GM18870 (cell line): ENCODE measurements around the gene ETHE1.

Experiments
- ATAC-seq: cut with Tn5 transposase; IDR thresholded peaks from one replicate; pipeline ENCODE4 v1.9.1; 2021; ENCODE audit warnings: moderate library complexity; ENCODE audit not compliant: unreplicated experiment

Gene ETHE1

GRCh38 chr19:43467276-43467675, 59.7 kb downstream of the ETHE1 start:
- ATAC-seq = no peak

- no peak for ATAC-seq
Observed at GRCh38 chr19:43466793-43467192, 60.2 kb downstream of the ETHE1 start.

GRCh38 chr19:43465468-43466120, 61.4 kb downstream of the ETHE1 start, which contains the start of gene LYPD3:
Gene LYPD3, minus strand, starts transcription at chr19:43465608. Its CDS starts 37 bp downstream, at chr19:43465571.
- ATAC-seq = no peak

GRCh38 chr19:43464134-43464775, 62.7 kb downstream of the ETHE1 start:
- peak; percentile 17 for ATAC-seq

- ATAC-seq = peak; percentile 62
Observed at GRCh38 chr19:43463381-43464133, 63.4 kb downstream of the ETHE1 start.

GRCh38 chr19:43462785-43463380, 64.1 kb downstream of the ETHE1 start:
- ATAC-seq = no peak

- ATAC-seq = no peak
Observed at GRCh38 chr19:43462383-43462782, 64.6 kb downstream of the ETHE1 start.

GRCh38 chr19:43461303-43461702, 65.7 kb downstream of the ETHE1 start:
- ATAC-seq = no peak

- no peak for ATAC-seq
Observed at GRCh38 chr19:43460362-43461016, 66.5 kb downstream of the ETHE1 start.

- no peak for ATAC-seq
Observed at GRCh38 chr19:43457809-43458208, 69.2 kb downstream of the ETHE1 start.
